Measurements from ENCODE around the gene TMEM151B. TPM values are rescaled to one million over a fixed set of nuclear protein-coding genes. Genes with fewer than 3 reads are reported as not detected.
"Not testable (repeated sequence)": the region's sequence is repeated elsewhere in the genome, so short reads cannot be mapped to it uniquely, and the experiment has no call there.

Gene TMEM151B
- total RNA-seq, 1 experiment from 2014 or later = 9.9 TPM

GRCh38 chr6:44342052-44342451 is 71.8 kb downstream of the TMEM151B start:
- H3K4me1 ChIP-seq (ENCODE audit: insufficient read depth, low read length, poor library complexity, severe bottlenecking) = no peaks in the 10 kb centered on the region
- TF ChIP-seq EZH2 (IDR thresholded peaks at IDR 0.05; ENCODE audit: borderline replicate concordance, low read depth, low read length, poor library complexity, severe bottlenecking) (no peak), CTCF (conservative IDR thresholded peaks at IDR 0.05; ENCODE audit: low read depth, low read length) (no peak)
- POLR2A ChIA-PET (ENCODE audit: low non-redundant PET) = no interaction called here
- CTCF ChIA-PET = no interaction called here
- no peaks in the 10 kb centered on the region for H3K9me3 ChIP-seq (ENCODE audit: low read depth, low read length, poor library complexity, severe bottlenecking)
- H3K27ac ChIP-seq (ENCODE audit: low read depth, low read length, poor library complexity, severe bottlenecking) = no peak overlapping the region
- BruUV-seq (replicated peaks) = no TSS peak
- no peak overlapping the region for H3K4me3 ChIP-seq (ENCODE audit: low read depth, low read length, poor library complexity, severe bottlenecking)
- intact Hi-C loops (cut with micrococcal nuclease; ENCODE audit: unreplicated experiment) = no loop called here
- DNase-seq (ENCODE audit: low spot score) = no peak
- H3K27me3 ChIP-seq (replicated peaks; ENCODE audit: insufficient read depth, low read depth, low read length, poor library complexity) = peaks cover 36% of the 10 kb centered on the region
- no peaks in the 10 kb centered on the region for H3K36me3 ChIP-seq (ENCODE audit: insufficient read depth, low read length, poor library complexity, severe bottlenecking)

- intact Hi-C loops (cut with micrococcal nuclease; ENCODE audit: unreplicated experiment) = no loop called here
- CTCF ChIA-PET = interaction anchor here (0.5 kb wide), 1 partner anchor 64 kb away, joined by 3 read pairs; no protein-coding TSS in a partner anchor
- Histone ChIP-seq H3K9me3 (ENCODE audit: low read depth, low read length, poor library complexity, severe bottlenecking) (no peaks in the 10 kb centered on the region), H3K27me3 (replicated peaks; ENCODE audit: insufficient read depth, low read depth, low read length, poor library complexity) (peaks cover 36% of the 10 kb centered on the region), H3K36me3 (ENCODE audit: insufficient read depth, low read length, poor library complexity, severe bottlenecking) (no peaks in the 10 kb centered on the region), H3K27ac (ENCODE audit: low read depth, low read length, poor library complexity, severe bottlenecking) (no peak within 1 kb of the TSS), H3K4me1 (ENCODE audit: insufficient read depth, low read length, poor library complexity, severe bottlenecking) (no peaks in the 10 kb centered on the region), H3K4me3 (ENCODE audit: low read depth, low read length, poor library complexity, severe bottlenecking) (no peak within 1 kb of the TSS)
- POLR2A ChIA-PET (ENCODE audit: low non-redundant PET) = no interaction called here
- BruUV-seq (replicated peaks) = no TSS peak
- DNase-seq (ENCODE audit: low spot score) = no peak
- TF ChIP-seq CTCF (conservative IDR thresholded peaks at IDR 0.05; ENCODE audit: low read depth, low read length) (no peak), EZH2 (IDR thresholded peaks at IDR 0.05; ENCODE audit: borderline replicate concordance, low read depth, low read length, poor library complexity, severe bottlenecking) (peak; percentile 25)
These were observed 72.2 kb downstream of the TMEM151B start, which contains the start of gene SPATS1 for GRCh38 chr6:44342489-44342888. TSS of gene SPATS1 (plus strand) at chr6:44342650. CDS start at chr6:44343096, 446 bp downstream.

- CTCF ChIA-PET; H3K9me3 ChIP-seq (ENCODE audit: low read depth, low read length, poor library complexity, severe bottlenecking); H3K36me3 ChIP-seq (ENCODE audit: insufficient read depth, low read length, poor library complexity, severe bottlenecking); DNase-seq (ENCODE audit: low spot score); intact Hi-C loops (cut with micrococcal nuclease; ENCODE audit: unreplicated experiment); H3K4me1 ChIP-seq (ENCODE audit: insufficient read depth, low read length, poor library complexity, severe bottlenecking); BruUV-seq (replicated peaks); H3K27ac ChIP-seq (ENCODE audit: low read depth, low read length, poor library complexity, severe bottlenecking); POLR2A ChIA-PET (ENCODE audit: low non-redundant PET); H3K4me3 ChIP-seq (ENCODE audit: low read depth, low read length, poor library complexity, severe bottlenecking): not testable (repeated sequence)
- peaks cover 30% of the 10 kb centered on the region for H3K27me3 ChIP-seq (replicated peaks; ENCODE audit: insufficient read depth, low read depth, low read length, poor library complexity)
These were observed 76.6 kb downstream of the TMEM151B start for GRCh38 chr6:44346818-44347217.

- TF ChIP-seq CTCF (conservative IDR thresholded peaks at IDR 0.05; ENCODE audit: low read depth, low read length) (no peak), EZH2 (IDR thresholded peaks at IDR 0.05; ENCODE audit: borderline replicate concordance, low read depth, low read length, poor library complexity, severe bottlenecking) (no peak)
- POLR2A ChIA-PET (ENCODE audit: low non-redundant PET) = no interaction called here
- no peak overlapping the region for H3K4me3 ChIP-seq (ENCODE audit: low read depth, low read length, poor library complexity, severe bottlenecking)
- DNase-seq (ENCODE audit: low spot score) = no peak
- CTCF ChIA-PET = interaction anchor here (0.7 kb wide), 1 partner anchor 58 kb away, joined by 9 read pairs; no protein-coding TSS in a partner anchor
- intact Hi-C loops (cut with micrococcal nuclease; ENCODE audit: unreplicated experiment) = no loop called here
- BruUV-seq (replicated peaks) = no TSS peak
- no peaks in the 10 kb centered on the region for H3K9me3 ChIP-seq (ENCODE audit: low read depth, low read length, poor library complexity, severe bottlenecking)
- no peaks in the 10 kb centered on the region for H3K36me3 ChIP-seq (ENCODE audit: insufficient read depth, low read length, poor library complexity, severe bottlenecking)
- H3K4me1 ChIP-seq (ENCODE audit: insufficient read depth, low read length, poor library complexity, severe bottlenecking) = no peaks in the 10 kb centered on the region
- H3K27ac ChIP-seq (ENCODE audit: low read depth, low read length, poor library complexity, severe bottlenecking) = no peak overlapping the region
- no peaks in the 10 kb centered on the region for H3K27me3 ChIP-seq (replicated peaks; ENCODE audit: insufficient read depth, low read depth, low read length, poor library complexity)
These were observed 79.8 kb downstream of the TMEM151B start for GRCh38 chr6:44349904-44350649.

- H3K27ac ChIP-seq (ENCODE audit: low read depth, low read length, poor library complexity, severe bottlenecking); POLR2A ChIA-PET (ENCODE audit: low non-redundant PET); BruUV-seq (replicated peaks); H3K27me3 ChIP-seq (replicated peaks; ENCODE audit: insufficient read depth, low read depth, low read length, poor library complexity); H3K36me3 ChIP-seq (ENCODE audit: insufficient read depth, low read length, poor library complexity, severe bottlenecking); H3K4me3 ChIP-seq (ENCODE audit: low read depth, low read length, poor library complexity, severe bottlenecking); intact Hi-C loops (cut with micrococcal nuclease; ENCODE audit: unreplicated experiment); H3K9me3 ChIP-seq (ENCODE audit: low read depth, low read length, poor library complexity, severe bottlenecking); DNase-seq (ENCODE audit: low spot score); H3K4me1 ChIP-seq (ENCODE audit: insufficient read depth, low read length, poor library complexity, severe bottlenecking): not testable (repeated sequence)
- CTCF ChIA-PET = interaction anchor here (0.7 kb wide), 1 partner anchor 59 kb away, joined by 9 read pairs; no protein-coding TSS in a partner anchor
These were observed 80.4 kb downstream of the TMEM151B start for GRCh38 chr6:44350650-44350994.
